DMS53 (cell line): ENCODE data around the gene TMPRSS6.

Experiments
- DNase-seq: peaks from one replicate; lab custom pipeline; 2025; lab: John Stamatoyannopoulos, UW

Gene TMPRSS6

GRCh38 chr22:37065961-37066360 lies 43.6 kb downstream of the TMPRSS6 start:
- no peak for DNase-seq

GRCh38 chr22:37065180-37065579 lies 44.3 kb downstream of the TMPRSS6 start:
- DNase-seq = peak; percentile 2

- DNase-seq = no peak
These were observed 45.0 kb downstream of the TMPRSS6 start for GRCh38 chr22:37064553-37064952.

- peak; percentile 66 for DNase-seq
These were observed 45.8 kb downstream of the TMPRSS6 start for GRCh38 chr22:37063431-37064420.

- no peak for DNase-seq
These were observed 46.7 kb downstream of the TMPRSS6 start for GRCh38 chr22:37062702-37063381.

GRCh38 chr22:37062376-37062675 lies 47.2 kb downstream of the TMPRSS6 start:
- no peak for DNase-seq

- DNase-seq = no peak
These were observed 47.7 kb downstream of the TMPRSS6 start for GRCh38 chr22:37061611-37062375.

GRCh38 chr22:37060801-37061610 lies 48.5 kb downstream of the TMPRSS6 start:
- peak; percentile 4 for DNase-seq

- no peak for DNase-seq
These were observed 49.5 kb downstream of the TMPRSS6 start for GRCh38 chr22:37059876-37060449.

- DNase-seq = no peak
These were observed 50.4 kb downstream of the TMPRSS6 start for GRCh38 chr22:37058917-37059701.

- no peak for DNase-seq
These were observed 51.6 kb downstream of the TMPRSS6 start for GRCh38 chr22:37057796-37058510.

GRCh38 chr22:37057226-37057625 lies 52.3 kb downstream of the TMPRSS6 start:
- DNase-seq = no peak

GRCh38 chr22:37056246-37056645 lies 53.3 kb downstream of the TMPRSS6 start:
- DNase-seq = no peak

- no peak for DNase-seq
These were observed 54.7 kb downstream of the TMPRSS6 start for GRCh38 chr22:37054600-37055365.

- peak; percentile 3 for DNase-seq
These were observed 55.5 kb downstream of the TMPRSS6 start for GRCh38 chr22:37054056-37054395.

GRCh38 chr22:37053310-37054055 lies 56.0 kb downstream of the TMPRSS6 start:
- no peak for DNase-seq

GRCh38 chr22:37052386-37053309 lies 56.9 kb downstream of the TMPRSS6 start:
- DNase-seq = no peak
